Nucleus accumbens (tissue), 56 donors: Measurements from ENCODE around the gene ZNF346.
"Not testable (repeated sequence)": the region's sequence is repeated elsewhere in the genome, so short reads cannot be mapped to it uniquely, and the experiment has no call there.

Experiments
- DNase-seq, 56 donors: peaks; one replicate each; lab custom pipeline; 2025; lab: John Stamatoyannopoulos, UW

Gene ZNF346

DNA sequence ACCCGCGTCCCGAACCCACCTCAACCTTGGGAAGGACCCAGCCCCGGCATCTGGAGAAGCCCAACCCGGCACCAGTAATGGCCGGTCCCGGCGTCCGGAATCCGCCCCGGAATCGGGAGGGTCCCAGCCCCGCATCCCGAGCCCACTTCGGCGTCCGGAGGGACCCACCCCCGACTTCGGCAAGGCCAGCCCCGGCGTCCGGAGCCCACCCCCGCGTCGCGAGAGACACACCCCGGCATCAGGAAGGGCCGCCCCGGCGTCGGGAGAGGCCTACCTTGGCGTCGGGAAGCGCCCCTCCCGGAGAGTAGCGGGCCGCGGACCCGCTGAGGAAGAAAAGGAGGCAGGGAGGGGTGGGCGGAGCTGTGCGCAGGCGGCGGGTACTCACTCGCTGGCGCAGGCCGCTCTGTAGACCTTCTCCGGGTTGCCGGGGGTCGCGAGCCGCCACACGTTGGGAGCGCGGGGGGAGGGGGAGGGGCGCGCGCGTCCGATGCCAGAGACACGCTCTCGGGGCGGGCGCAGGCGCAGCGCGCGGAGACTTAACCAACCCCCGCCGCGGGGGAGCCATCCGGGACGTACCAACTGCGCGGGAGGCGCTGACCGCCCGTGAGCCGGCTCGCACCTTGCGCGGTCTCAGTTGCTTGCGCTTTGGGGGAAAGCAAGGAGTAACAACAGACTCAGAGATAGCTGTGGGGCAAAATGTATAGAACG, 16.1 kb upstream of the ZNF346 start, which contains the start of gene UIMC1:
Gene UIMC1, minus strand, starts transcription at position 515 of the 708 bp plus-strand sequence. CDS start 24,164 bp downstream, outside the sequence.
- peak in 55 of 56 donors; percentile 11 to 92 (median 82) for DNase-seq

DNA sequence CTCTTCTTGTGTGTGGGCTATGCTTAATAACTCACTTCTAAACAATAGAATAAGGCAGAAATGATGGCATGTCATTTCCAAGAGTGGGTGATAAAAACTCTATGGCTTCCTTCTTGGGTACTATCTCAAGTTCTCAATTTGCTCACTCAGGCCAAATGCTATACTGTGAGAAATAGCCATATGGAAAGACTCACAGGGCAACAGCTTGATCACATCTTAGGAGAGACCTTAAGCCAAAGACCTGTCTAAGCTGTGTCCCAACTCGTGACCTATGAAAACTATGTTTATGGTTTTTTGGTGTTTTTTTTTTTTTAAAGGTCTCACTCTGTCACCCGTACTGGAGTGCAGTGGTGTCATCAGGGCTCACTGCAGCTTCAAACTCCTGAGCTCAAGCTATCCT, 13.8 kb upstream of the ZNF346 start:
- no peak for DNase-seq

DNA sequence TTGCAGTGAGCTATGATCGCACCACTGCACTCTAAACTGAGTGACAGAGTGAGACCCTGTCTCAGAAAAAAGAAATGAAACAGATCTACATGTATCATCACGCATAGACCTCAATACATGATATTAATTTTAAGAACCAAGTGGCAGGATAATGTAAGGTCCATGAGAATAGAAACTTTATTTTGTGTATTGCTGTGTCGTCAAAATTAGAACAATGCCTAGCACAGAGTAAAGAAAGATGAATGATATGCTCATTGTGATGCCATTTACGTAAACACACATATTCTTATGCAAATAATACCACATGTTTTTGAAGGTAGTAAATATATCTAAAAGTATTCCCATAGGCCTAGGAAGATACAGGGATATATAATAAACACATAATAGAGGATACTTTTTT, 12.3 kb upstream of the ZNF346 start:
- DNase-seq = no peak

DNA sequence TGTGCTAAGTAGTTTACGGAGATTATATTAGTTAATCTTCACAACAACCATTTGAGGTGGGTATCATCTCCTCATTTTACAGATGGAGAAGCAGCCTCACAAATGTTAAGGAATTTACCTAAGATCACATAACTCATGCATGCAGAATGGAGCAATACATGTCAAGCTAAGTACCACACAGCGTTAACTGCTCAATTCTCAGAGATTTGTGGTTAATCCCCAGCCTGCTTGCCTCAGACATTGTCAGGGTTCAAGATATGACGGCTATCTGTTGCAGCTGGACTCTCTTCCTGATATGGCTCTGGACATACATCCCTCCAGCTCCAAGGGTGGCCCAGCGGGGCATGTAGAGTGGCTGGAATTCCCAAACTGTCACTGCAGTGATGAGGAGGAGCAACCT, 7.3 kb upstream of the ZNF346 start:
- DNase-seq = no peak

DNA sequence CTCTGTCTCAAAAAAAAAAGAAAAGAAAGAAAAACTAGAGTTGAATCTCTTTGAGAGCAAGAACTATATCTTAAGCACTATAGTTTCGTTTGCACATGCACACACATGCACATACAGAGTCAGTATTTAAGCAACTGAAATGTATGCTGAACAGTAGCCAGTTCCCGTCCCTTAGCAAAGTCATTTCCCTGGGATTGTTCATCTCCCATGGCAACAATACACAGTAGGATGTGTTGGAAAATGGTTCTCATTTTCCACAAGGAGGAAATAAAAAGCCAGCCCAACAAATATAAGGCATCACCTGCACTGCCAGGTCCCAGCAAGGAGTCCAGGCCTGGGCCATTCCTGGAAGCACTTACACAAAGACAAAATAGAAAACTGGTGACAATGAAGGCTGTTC, 4.2 kb upstream of the ZNF346 start:
- no peak for DNase-seq

DNA sequence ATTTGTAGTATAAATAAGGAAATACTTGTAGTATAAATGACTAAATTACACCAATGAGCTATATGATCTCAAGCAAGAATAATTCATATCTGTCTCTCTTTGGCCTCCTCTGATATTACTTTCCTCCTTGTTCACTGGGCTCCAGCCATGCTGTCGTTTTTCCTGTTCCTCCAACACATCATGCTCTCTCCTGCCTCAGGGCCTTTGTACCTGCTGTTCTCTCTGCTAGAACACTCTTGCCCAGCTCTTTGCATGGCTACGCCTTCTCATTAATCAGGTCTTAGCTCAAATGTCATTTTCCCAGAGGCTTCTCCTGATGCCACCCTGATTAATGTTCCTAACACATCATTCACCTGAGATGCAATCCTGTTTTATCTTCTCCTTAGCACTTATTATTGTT, 2.5 kb upstream of the ZNF346 start:
- no peak for DNase-seq

DNA sequence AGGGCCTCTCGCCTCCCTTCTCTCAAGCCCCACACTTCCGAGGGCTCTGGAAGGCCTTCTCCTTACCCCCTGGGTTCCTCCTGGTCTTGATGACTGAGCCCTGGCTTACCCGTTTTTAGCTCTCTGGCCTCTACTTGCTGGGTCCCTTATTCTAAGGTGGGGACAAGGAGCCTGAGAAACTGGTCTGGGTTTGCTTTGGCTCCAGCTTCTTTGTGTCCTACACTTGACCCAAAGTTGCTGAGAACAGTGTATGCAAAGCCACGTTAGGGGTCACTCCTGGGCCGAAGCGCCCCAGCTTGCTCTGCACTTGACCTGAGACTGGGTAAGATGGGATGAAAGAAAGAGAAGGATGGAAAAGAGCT, 788 bp downstream of the ZNF346 start:
- DNase-seq = peak in 8 of 56 donors; percentile 4 to 29 (median 14)

DNA sequence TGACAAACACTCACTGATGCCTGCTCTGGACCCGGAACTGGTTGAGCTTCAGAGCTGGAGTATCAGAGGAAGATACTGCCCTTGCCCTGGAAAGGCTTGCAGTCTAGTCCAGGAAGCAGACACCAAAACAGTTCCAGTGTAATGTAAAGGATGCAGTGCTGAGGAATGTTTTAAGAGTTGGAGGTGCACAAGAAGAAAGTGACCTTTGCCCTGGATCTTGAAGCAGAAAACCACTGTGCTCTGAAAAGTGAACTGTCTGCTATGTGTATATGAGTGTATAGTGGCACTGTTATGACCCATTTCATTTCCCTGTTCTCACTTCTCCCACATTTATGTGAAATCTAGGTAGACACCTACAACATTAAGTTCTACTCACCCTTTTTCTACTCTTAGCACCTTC, 2.1 kb downstream of the ZNF346 start:
- DNase-seq = no peak

DNA sequence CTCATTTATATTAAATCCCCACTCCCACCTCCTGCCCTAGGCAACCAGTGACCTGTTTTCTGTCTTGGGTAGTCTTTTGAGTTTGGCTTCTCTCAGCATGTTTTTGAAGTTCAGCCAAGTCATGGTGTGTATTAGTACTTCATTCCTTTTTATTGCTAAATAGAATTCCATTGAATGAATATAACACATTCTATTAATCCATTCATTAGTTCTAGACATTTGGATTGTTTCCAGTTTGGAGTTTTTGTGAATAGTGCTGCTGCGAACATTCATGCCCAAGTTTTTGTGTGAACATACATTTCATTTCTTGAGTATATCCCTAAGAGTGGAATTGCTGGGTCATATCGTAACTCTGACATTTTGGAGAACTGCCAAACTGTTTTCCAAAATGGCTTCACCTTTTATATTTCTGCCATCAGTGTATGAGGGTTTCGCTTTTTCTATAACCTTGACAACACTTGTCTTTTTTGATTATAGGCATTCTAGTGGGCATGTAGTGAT, 2.7 kb downstream of the ZNF346 start:
- DNase-seq = no peak

DNA sequence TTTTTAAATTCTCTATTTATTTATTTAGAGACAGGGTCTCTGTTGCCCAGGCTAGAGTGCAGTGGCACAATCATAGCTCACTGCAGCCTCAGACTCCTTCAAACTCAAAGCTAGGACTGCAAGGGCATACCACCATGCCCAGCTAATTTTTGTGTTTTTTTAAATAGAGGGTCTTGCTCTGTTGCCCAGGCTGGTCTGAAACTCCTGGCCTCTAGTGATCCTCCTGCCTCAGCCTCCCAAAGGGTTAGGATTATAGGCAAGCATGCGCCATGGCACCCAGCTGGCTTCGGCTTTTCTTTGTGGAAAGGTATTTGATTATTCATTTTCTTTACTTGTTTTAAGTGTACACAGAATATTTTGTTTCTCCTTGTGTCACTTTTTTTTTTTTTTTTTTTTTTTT, 5.2 kb downstream of the ZNF346 start:
- DNase-seq = no peak

DNA sequence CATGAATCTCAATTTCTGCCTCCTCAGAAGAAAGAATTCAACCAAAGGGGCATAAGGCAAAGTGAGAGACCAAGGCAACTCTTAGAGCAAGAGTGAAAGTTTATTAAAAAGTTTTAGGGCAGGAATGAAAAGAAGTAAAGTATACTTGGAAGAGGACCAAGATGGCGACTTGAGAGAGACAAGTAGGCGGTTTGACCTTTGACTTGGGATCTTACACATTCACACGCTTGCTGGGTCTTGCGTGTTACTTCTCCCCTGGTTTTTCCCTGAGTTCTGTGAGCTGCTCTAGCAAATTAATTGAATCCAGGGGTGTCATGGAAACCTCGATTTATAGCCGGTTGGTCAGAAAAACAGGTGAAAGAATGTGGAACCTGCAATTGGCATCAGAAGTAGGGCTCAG, 7.0 kb downstream of the ZNF346 start:
- DNase-seq = no peak

DNA sequence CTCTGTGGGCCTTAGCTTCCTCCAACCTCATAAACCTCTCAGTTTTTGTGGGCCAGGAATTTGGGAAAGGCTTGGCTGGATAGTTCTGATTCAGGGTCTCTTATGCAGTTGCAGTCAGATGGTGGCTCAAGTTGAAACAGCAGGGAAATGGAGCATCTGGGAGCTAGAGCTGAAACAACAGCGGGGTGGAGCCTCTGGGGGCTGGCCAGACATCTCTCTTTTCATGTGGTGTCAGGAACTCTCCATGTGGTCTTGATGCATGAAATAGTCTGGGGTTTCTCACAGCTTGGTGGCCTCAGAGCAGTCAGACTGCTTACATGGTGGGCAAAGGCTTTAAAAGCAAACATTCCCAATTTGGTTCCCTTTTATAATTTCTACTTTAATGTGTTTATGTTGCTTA, 13.5 kb downstream of the ZNF346 start:
- no peak for DNase-seq

DNA sequence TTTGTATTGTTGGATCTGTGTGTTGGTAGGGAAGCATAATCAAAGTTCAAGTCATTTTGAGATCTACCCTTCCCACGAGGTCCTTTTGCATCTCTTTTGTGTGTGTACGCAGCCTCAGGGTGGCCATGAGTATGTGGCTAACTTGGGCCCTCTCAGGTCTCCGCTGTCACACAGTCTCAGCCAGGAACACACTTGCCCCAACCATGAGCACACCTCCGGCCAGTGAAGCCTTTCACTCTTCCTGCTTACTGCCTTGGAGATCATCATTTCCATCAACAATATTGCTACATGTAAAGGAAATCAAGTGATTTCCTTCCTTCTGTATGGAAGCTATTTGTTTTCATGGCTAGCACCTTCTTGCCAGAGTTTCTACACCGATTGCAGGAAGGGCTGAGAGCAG, 13.9 kb downstream of the ZNF346 start:
- DNase-seq = no peak

DNA sequence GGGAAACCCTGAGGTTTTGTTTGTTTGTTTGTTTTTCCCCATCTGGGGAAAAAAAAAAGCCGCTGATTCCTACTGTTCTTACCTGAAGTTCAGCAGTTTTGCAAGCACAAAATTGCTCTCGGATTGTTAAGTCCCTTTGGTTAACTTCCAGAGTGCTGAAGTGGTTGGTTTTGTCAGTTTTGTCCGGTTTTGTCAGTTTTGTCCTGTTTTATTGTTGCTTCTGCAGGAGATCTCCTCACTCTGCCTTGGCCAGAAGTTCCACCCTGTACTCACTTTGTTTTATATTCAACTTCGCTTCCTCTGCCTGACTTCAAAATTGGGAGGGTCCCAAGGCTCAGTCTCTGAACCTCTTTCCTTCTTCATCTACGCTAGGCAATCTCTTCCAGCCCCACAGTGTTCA, 14.4 kb downstream of the ZNF346 start:
- no peak for DNase-seq

DNA sequence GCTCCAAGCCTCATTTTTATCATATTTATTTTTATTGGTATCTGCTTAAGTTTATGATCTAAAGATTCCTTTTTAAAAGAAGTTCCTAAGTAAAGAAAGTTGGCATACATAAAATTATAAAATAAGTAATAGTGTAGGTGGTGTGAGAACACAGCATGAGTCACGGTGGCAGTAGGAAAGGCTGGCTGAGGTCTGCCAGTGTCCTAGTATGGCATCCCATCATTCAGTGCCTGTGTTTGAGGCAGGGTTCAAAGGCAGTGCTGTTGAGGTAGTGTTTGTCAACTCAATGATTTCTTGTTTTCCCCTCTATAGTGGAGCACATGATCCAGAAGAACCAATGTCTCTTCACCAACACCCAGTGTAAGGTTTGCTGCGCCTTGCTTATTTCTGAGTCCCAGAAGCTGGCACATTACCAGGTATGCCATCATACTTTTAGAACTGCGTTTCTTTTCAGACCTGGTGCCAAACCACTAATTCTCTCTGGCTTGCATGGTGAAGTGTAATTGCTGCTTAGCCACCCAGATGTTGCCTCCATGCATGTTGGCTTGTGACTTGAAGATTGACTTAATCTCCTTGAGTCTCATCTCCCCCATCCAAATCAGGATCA, 18.4 kb downstream of the ZNF346 start:
- no peak for DNase-seq

DNA sequence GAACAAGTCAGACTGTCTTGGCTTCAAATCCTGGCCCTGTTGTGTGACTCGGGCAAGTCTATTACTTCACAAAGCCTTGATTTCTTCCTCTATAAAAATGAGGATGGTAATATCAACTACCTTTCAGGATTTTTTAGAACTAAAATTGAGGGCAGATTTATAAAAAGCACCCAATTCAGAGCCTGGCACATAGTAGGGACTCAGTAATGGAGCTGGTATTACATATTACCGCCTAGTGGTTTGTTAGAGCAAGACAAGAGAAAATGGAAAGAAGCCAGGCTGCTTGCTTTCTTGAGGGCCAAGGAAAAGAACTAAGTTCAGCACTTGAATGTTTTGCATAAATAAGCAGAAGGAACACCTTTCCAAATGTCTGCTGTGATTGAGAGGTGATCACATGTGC, 19.4 kb downstream of the ZNF346 start:
- no peak for DNase-seq

DNA sequence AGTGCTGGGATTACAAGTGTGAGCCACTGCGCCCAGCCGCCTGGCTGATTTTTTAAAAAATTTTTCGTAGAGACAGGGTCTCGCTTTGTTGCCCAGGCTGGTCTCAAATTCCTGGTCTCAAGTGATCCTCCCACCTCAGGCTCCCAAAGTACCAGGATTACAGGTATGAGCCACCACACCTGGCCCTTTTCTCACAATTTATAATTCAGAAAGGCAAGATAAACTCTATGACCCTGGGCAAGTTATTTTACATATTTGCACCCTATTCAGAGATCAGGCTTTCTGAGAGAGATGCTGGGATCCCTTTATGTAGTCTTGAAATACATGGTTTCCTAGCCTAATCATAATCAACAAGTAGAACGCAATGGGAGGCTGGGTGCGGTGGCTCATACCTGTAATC, 20.6 kb downstream of the ZNF346 start:
- no peak for DNase-seq

DNA sequence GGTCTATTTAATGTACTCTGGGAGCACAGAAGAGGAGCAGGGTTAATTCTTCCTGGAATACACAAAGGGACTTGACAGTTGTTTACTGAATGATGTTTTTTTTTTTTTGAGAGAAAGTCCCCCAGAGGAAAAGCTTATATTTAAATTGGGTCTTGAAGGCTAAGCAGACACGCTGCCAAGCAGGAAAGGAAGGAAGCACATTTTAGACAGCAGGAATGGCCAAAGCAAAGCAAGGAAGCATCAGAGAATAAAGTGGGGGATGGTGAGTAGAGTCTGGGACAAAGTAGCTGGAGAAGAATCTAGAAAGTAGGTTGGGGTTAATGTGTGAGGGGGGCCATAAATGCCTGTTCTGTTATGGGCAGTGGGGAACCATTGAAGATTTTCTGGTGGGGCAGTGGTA, 21.5 kb downstream of the ZNF346 start:
- DNase-seq = no peak

DNA sequence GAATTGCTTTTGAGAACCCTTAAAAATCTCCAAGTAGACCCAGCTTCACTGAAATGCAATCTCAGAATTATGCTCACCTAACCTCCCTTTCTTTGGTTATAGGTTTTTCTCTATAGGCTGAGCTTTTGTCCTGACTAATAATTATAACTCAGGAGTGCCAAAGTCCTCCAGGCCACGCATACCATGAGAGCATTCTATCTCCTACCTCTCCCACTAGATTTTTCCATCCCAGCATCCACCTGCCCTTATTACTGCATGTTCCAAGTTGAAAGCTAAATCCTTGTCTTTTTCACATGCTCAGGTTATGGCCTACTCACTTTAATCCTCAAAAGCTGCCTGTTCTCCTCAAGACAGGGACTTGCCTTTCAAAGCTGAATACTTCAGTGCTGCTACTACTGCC, 22.1 kb downstream of the ZNF346 start:
- DNase-seq = no peak

DNA sequence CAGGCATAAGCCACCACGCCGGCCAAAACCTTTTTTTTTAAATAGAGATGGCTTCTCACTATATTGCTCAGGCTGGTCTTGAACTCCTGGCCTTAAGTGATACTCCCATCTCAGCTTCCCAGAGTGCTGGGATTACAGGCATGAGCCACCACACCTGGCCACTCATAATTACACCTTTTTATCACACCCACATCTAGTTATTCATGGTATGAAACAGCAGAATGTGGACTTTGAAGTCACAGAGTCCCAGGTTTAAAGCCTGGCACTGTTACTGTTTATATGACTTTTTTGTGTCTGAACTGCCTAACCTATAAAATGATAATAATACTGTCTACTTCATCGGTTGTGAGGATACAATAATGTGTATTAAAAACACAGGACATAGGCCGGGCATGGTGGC, 23.1 kb downstream of the ZNF346 start:
- DNase-seq = no peak

DNA sequence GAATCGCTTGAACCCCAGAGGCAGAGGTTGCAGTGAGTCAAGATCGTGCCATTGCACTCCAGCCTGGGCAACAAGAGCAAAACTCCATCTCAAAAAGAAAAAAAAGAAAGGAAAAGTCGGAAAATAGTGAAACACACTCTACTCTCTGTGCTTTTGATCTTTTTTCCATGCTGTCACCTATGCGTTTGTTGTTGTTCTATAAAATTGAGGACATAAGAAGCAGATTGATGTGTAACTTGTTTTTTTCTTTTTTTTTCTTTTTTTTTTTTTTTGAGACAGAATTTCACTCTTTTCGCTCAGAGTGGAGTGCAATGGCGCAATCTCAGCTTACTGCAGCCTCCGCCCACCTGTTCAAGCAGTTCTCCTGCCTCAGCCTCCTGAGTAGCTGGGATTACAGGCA, 26.0 kb downstream of the ZNF346 start:
- not testable (repeated sequence) for DNase-seq

DNA sequence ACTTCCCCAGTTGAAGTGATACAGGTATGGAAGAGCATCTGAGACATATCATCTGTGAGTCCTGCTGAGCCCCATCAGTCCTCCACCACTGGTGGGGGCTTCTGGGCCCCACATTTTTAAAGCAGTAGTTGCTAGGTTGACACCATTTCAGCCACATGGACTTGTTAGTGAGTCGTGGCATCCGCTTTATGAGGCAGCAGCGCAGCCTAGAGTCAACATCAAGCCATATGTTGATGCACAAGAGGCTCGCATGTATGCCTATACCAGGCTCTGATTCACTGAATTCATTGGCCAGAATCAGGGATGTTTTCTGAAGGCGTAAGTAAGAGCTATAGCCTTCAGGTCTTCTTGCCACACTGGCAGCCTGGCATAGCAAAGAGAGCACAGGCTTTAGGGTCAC, 26.8 kb downstream of the ZNF346 start:
- DNase-seq = no peak
